Smooth muscle cell (in vitro differentiated cells): ENCODE results near the gene VSIG2. TPM values are rescaled to one million over a fixed set of nuclear protein-coding genes. Genes with fewer than 3 reads are reported as not detected.

Experiments used
- DNase-seq: peaks from one replicate; lab custom pipeline; 2025; ENCODE audit not compliant: unreplicated experiment; lab: John Stamatoyannopoulos, UW
- H2AFZ ChIP-seq: fragments of 200-600 bp; sonication (generic); 2 replicates; pipeline ENCODE4 v1.6.0; 2016; ENCODE audit warnings: antibody characterized with exemption, low read depth, mild to moderate bottlenecking
- H3F3A ChIP-seq: fragments of 200-600 bp; sonication (generic); 2 replicates; pipeline ENCODE4 v1.6.0; 2017; ENCODE audit warnings: antibody characterized with exemption, low read depth
- H3K27ac ChIP-seq: fragments of 200-600 bp; sonication (generic); 2 replicates; pipeline ENCODE4 v1.5.1; 2016; ENCODE audit warnings: low read depth, mild to moderate bottlenecking
- H3K27me3 ChIP-seq: fragments of 200-600 bp; sonication (generic); 2 replicates; pipeline ENCODE4 v1.6.1; 2016; ENCODE audit warnings: low read depth, mild to moderate bottlenecking
- H3K36me3 ChIP-seq: fragments of 200-600 bp; sonication (generic); 2 replicates; pipeline ENCODE4 v1.5.1; 2016; ENCODE audit warnings: low read depth
- H3K4me1 ChIP-seq: fragments of 200-600 bp; sonication (generic); 2 replicates; pipeline ENCODE4 v1.5.1; 2016; ENCODE audit warnings: low read depth
- H3K4me2 ChIP-seq: fragments of 200-600 bp; sonication (generic); 2 replicates; pipeline ENCODE4 v1.6.0; 2016; ENCODE audit warnings: mild to moderate bottlenecking
- H3K4me3 ChIP-seq: fragments of 200-600 bp; sonication (generic); 2 replicates; pipeline ENCODE4 v1.5.1; 2016; ENCODE audit warnings: mild to moderate bottlenecking
- H3K79me2 ChIP-seq: fragments of 200-600 bp; sonication (generic); 2 replicates; pipeline ENCODE4 v1.6.0; 2016; ENCODE audit warnings: low read depth, mild to moderate bottlenecking
- H3K9ac ChIP-seq: fragments of 200-600 bp; sonication (generic); 2 replicates; pipeline ENCODE4 v1.6.0; 2016; ENCODE audit warnings: low read depth
- H3K9me3 ChIP-seq: fragments of 200-600 bp; sonication (generic); replicated peaks from 2 replicates; pipeline ENCODE4 v1.5.1; 2016; ENCODE audit warnings: low read depth
- H4K20me1 ChIP-seq: fragments of 200-600 bp; sonication (generic); 2 replicates; pipeline ENCODE4 v1.6.0; 2016; ENCODE audit warnings: low read depth
- CTCF ChIP-seq: fragments of 200-600 bp; sonication (generic); IDR thresholded peaks from 2 replicates; pipeline ENCODE4 v1.5.1; 2017; ENCODE audit warnings: borderline replicate concordance, mild to moderate bottlenecking, antibody characterized with exemption; ENCODE audit not compliant: insufficient read depth, poor library complexity, severe bottlenecking
- WGBS: methylation state at CpG from one replicate; pipeline ENCODE4 v1.1.7; 2016; ENCODE audit warnings: low lambda C conversion rate; 5-methylcytosine and 5-hydroxymethylcytosine counted together
- polyA plus RNA-seq: library from polyadenylated mRNA; unstranded; fragments of >200 nt; fragmentation: Nextera tagmentation; extraction: Ambion mirVana; gene quantifications from 2 replicates; pipeline ENCODE4 v1.2.1, GENCODE V29; 2016
- total RNA-seq: library from RNA; depleted of rRNA; stranded (reverse); fragments of >200 nt; gene quantifications from 2 replicates; pipeline ENCODE4 v1.2.3, GENCODE V29; 2014

Gene VSIG2
- total and polyA plus RNA-seq, 2 experiments from 2014 or later = not detected

- no peak for TF ChIP-seq CTCF
- Histone ChIP-seq H3K4me2 (no peak overlapping the region), H3K9ac (no peak overlapping the region), H3K4me3 (no peak overlapping the region), H4K20me1 (no peaks in the 10 kb centered on the region), H3K4me1 (peaks cover 15% of the 10 kb centered on the region), H3K36me3 (no peaks in the 10 kb centered on the region), H3K9me3 (no peaks in the 10 kb centered on the region), H3K79me2 (no peaks in the 10 kb centered on the region), H2AFZ (no peak overlapping the region), H3F3A (no peaks in the 10 kb centered on the region), H3K27me3 (peaks cover 95% of the 10 kb centered on the region), H3K27ac (no peak overlapping the region)
- no peak for DNase-seq
- WGBS = 50% methylated on average over 2 of the region's 2 CpGs
These were observed 32.5 kb downstream of the VSIG2 start for GRCh38 chr11:124719534-124719933.

GRCh38 chr11:124718801-124719200 lies 33.3 kb downstream of the VSIG2 start:
- no peak for DNase-seq
- Histone ChIP-seq H2AFZ (no peak overlapping the region), H3K4me1 (peaks cover 15% of the 10 kb centered on the region), H3K36me3 (no peaks in the 10 kb centered on the region), H3K79me2 (no peaks in the 10 kb centered on the region), H3F3A (no peaks in the 10 kb centered on the region), H3K4me3 (peak overlapping the region; percentile 40), H3K9me3 (no peaks in the 10 kb centered on the region), H3K27me3 (peaks cover 87% of the 10 kb centered on the region), H3K4me2 (no peak overlapping the region), H3K9ac (no peak overlapping the region), H3K27ac (no peak overlapping the region), H4K20me1 (no peaks in the 10 kb centered on the region)
- 38% methylated on average over 14 of the region's 14 CpGs for WGBS
- no peak for TF ChIP-seq CTCF

GRCh38 chr11:124717786-124718651 lies 34.0 kb downstream of the VSIG2 start:
- 4% methylated on average over 45 of the region's 45 CpGs for WGBS
- H3K36me3 ChIP-seq = no peaks in the 10 kb centered on the region
- no peak overlapping the region for H3K9ac ChIP-seq

More at GRCh38 chr11:124717786-124718651, 34.0 kb downstream of the VSIG2 start:
- Histone ChIP-seq H3K27me3 (peaks cover 81% of the 10 kb centered on the region), H3K4me1 (peaks cover 15% of the 10 kb centered on the region), H3K79me2 (no peaks in the 10 kb centered on the region), H3K4me2 (peak overlapping the region; percentile 84), H3K4me3 (peak overlapping the region; percentile 40), H3K27ac (no peak overlapping the region), H4K20me1 (no peaks in the 10 kb centered on the region), H3K9me3 (no peaks in the 10 kb centered on the region), H2AFZ (peak overlapping the region; percentile 7), H3F3A (no peaks in the 10 kb centered on the region)
- no peak for TF ChIP-seq CTCF
- DNase-seq = no peak
